ENCODE measurements around the gene DDR2. TPM values are rescaled to one million over a fixed set of nuclear protein-coding genes. Genes with fewer than 3 reads are reported as not detected.
A peak's percentile ranks its signal among the peaks of the same experiment; 100 is the strongest.
"Not testable (repeated sequence)": the region's sequence is repeated elsewhere in the genome, so short reads cannot be mapped to it uniquely, and the experiment has no call there.

Gene DDR2
- total and polyA plus RNA-seq, 12 donors, result 15.1 to 349 (median 233) TPM

DNA sequence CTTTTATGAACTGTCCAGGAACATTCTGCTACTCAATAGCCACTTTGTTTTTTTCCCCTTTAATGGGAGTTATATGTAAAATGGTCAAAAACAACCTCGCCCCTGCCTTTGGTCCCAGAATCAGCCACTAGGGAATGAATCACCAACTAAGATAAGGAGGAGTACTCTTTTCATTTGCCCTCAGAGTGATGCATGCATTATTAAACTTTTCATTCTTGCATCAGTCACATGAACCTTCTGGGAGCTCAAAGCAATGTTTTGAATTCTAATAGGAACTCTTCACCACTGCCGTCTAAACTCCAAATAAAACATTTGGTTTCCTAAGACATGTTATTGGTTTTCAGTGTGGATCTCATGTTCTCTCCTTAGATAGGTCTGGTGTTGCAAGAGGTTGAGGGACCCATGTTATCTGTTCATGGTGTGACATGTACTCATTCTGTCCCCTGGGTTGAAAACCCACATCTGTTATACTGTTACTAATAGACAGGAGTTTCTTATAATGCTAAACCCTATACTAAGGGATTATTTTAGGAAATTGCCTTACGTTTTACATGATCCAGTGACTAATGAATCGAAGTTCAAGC is 140.4 kb downstream of the DDR2 start:
- no peak for DNase-seq
- peaks cover 0 to 52% of the 10 kb centered on the region in 2 donors for H3K36me3 ChIP-seq (replicated peaks in 1 of 2)
- H3K4me3 ChIP-seq, result no peak overlapping the region
- no peaks in the 10 kb centered on the region for H3K9me3 ChIP-seq (replicated peaks in 1 of 3)
- intact Hi-C loops (cut with DNase I), result no loop called here
- TF ChIP-seq, protein P1, sequence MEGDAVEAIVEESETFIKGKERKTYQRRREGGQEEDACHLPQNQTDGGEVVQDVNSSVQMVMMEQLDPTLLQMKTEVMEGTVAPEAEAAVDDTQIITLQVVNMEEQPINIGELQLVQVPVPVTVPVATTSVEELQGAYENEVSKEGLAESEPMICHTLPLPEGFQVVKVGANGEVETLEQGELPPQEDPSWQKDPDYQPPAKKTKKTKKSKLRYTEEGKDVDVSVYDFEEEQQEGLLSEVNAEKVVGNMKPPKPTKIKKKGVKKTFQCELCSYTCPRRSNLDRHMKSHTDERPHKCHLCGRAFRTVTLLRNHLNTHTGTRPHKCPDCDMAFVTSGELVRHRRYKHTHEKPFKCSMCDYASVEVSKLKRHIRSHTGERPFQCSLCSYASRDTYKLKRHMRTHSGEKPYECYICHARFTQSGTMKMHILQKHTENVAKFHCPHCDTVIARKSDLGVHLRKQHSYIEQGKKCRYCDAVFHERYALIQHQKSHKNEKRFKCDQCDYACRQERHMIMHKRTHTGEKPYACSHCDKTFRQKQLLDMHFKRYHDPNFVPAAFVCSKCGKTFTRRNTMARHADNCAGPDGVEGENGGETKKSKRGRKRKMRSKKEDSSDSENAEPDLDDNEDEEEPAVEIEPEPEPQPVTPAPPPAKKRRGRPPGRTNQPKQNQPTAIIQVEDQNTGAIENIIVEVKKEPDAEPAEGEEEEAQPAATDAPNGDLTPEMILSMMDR (IDR thresholded peaks at IDR 0.05), result peak in 1 of 6 experiments; percentile 9
- TF ChIP-seq POLR2A (IDR thresholded peaks at IDR 0.05), result no peak
- no peaks in the 10 kb centered on the region for H3K4me1 ChIP-seq (replicated peaks in 1 of 2)
- H3K27ac ChIP-seq, result no peak overlapping the region
- WGBS, 4 donors, result 82 to 94% (median 92%) methylated on average over 4 of the region's 4 CpGs
- H3K27me3 ChIP-seq, result no peaks in the 10 kb centered on the region

- Histone ChIP-seq H3K27me3 (no peaks in the 10 kb centered on the region), H3K27ac (no peak overlapping the region), H3K4me1 (replicated peaks in 1 of 2) (no peaks in the 10 kb centered on the region), H3K4me3 (no peak overlapping the region), H3K36me3 (replicated peaks in 1 of 2) (peaks cover 0 to 47% of the 10 kb centered on the region in 2 donors), H3K9me3 (replicated peaks in 1 of 3) (no peaks in the 10 kb centered on the region)
- intact Hi-C loops (cut with DNase I), result no loop called here
- no peak for DNase-seq
- no peak for TF ChIP-seq POLR2A (IDR thresholded peaks at IDR 0.05)
- TF ChIP-seq, protein P1 (IDR thresholded peaks at IDR 0.05), result no peak
These were observed 141.7 kb downstream of the DDR2 start for GRCh38 chr1:162774007-162774406.

DNA sequence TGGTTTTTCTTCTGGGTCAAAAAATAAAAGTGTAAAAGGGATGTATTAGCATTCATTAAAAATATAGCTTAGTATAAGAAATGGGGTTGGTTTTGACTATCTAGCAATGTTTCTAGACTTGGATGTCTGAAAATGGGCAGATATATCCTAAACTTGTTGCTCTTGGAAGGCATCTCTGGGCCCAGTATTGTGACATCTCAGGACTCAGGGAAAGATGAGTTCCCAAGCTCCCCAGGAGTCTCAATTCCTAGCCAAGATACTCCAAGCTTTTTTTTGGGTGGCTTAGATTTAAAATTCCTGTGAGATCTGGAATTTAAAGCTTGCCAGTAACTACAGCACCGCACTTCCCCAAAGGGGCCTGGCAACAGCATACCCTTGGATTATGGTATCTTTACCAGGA is 146.8 kb downstream of the DDR2 start:
- H3K4me1 ChIP-seq (replicated peaks in 1 of 2), result no peaks in the 10 kb centered on the region
- intact Hi-C loops (cut with DNase I), result no loop called here
- H3K27me3 ChIP-seq, result no peaks in the 10 kb centered on the region
- H3K27ac ChIP-seq, result no peak overlapping the region
- no peaks in the 10 kb centered on the region for H3K9me3 ChIP-seq (replicated peaks in 1 of 3)
- 86 to 100% (median 91%) methylated on average over 1 of the region's 1 CpG for WGBS, 4 donors
- peaks cover 0 to 35% of the 10 kb centered on the region in 2 donors for H3K36me3 ChIP-seq (replicated peaks in 1 of 2)
- H3K4me3 ChIP-seq, result no peak overlapping the region
- TF ChIP-seq, protein P1 (IDR thresholded peaks at IDR 0.05), result no peak
- no peak for TF ChIP-seq POLR2A (IDR thresholded peaks at IDR 0.05)
- no peak for DNase-seq

DNA sequence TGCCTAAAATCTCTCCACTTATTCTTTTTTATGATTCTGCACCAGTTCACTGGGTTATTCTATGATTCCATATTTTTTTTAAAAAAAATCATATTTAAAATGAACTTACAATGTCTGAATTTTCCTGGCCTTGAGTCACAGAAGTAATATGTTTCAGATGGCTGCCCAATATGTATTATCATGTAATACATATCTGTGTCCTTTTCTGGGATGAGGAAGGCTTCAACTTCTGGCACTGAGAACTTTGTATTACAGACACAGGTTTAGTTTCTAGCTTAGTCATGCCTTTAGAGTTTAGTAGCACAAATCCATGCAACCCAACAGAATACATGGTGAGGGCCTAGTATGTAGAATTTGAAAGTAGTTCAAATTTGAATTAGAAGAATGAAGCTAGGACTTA is 150.4 kb downstream of the DDR2 start:
- no peaks in the 10 kb centered on the region for H3K4me1 ChIP-seq (replicated peaks in 1 of 2)
- H3K9me3 ChIP-seq (replicated peaks in 1 of 3), result no peaks in the 10 kb centered on the region
- no peak for DNase-seq
- peaks cover 0 to 23% of the 10 kb centered on the region in 2 donors for H3K36me3 ChIP-seq (replicated peaks in 1 of 2)
- no peak overlapping the region for H3K4me3 ChIP-seq
- H3K27ac ChIP-seq, result no peak overlapping the region
- TF ChIP-seq POLR2A (IDR thresholded peaks at IDR 0.05), result no peak
- TF ChIP-seq, protein P1 (IDR thresholded peaks at IDR 0.05), result no peak
- intact Hi-C loops (cut with DNase I), result no loop called here
- no peaks in the 10 kb centered on the region for H3K27me3 ChIP-seq

DNA sequence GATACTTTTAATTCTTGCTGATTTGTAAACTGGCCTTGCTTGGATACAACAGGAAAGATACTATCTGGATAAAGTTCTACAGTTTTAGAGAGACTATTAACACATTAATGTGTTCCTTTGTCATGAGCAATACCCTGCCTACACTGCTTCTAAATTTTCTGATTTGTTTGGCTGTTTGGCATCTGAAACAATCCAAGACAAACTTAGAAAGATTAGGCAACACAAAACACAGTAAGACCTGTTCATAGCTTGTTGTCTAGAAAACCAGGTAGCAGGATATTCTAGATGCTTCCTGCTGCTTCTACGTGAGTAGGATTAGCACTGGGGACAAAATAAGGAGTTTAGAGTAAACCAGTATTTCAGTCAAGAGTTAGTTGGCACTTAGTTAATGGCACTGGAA is 152.7 kb downstream of the DDR2 start:
- DNase-seq; H3K27me3 ChIP-seq; H3K27ac ChIP-seq; H3K4me1 ChIP-seq (replicated peaks in 1 of 2); H3K9me3 ChIP-seq (replicated peaks in 1 of 3); H3K4me3 ChIP-seq; intact Hi-C loops (cut with DNase I): not testable (repeated sequence)
- peaks cover 0 to 16% of the 10 kb centered on the region in 2 donors for H3K36me3 ChIP-seq (replicated peaks in 1 of 2)
- WGBS, 4 donors, result 67 to 100% (median 86%) methylated on average over 1 of the region's 1 CpG; no CpG with 5 or more reads in 1 of the 4 donors

DNA sequence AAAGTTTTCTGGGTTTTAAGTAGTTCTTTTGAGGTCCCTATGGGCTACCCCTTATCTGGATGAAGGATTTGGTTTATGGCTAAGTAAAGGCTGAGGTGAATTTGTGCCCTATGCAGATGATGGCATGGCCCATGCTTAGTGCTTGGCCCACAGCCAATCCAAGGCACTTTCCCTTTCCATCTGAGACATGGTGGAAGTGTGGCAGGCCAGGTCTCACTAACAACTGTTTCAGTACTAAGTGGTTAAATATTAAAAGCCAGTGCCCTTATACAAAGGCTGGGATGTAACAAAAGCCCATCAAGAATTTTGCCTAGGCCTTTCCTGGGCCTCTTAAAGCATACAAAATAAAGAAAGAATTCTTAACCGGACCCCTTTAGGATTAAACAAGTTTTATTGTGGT is 156.5 kb downstream of the DDR2 start:
- H3K27me3 ChIP-seq; H3K36me3 ChIP-seq (replicated peaks in 1 of 2); H3K4me1 ChIP-seq (replicated peaks in 1 of 2); H3K9me3 ChIP-seq (replicated peaks in 1 of 3); intact Hi-C loops (cut with DNase I); H3K4me3 ChIP-seq: not testable (repeated sequence)
- H3K27ac ChIP-seq, result peak overlapping the region in 2 of 5 donors; percentile 88 to 96
- peak in 6 of 7 donors; percentile 25 to 70 (median 52) for DNase-seq
- WGBS, 4 donors, result 95 to 100% (median 99%) methylated on average over 1 of the region's 1 CpG
